SW 1271 (cell line): ENCODE data around the gene SLC52A1.
A peak's percentile ranks its signal among the peaks of the same experiment; 100 is the strongest.
"Not testable (repeated sequence)": the region's sequence is repeated elsewhere in the genome, so short reads cannot be mapped to it uniquely, and the experiment has no call there.

Source experiments
- DNase-seq, 2 experiments: peaks; one replicate each; lab custom pipeline; 2025; lab: John Stamatoyannopoulos, UW

Gene SLC52A1

DNA sequence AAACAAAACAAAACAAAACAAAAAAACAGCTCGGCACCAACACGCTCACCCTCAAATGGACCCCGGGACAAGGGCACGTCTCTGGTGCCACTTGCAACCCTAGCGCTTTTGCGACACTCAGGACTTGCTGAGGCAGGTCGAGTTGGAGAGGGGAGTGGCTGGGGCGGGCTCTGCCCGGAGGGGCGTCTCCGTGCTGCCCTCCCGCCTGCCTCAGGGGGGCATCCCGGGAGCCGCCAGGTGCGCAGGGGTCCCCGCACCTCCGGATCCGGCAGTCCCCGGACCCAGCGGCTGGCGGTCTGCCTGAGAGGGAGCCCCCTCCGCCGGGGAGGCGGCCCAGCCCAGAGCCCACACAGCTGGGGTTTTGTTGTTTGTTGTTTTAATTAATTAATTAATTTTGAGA lies at the start of gene SLC52A1:
SLC52A1 (minus strand) TSS at position 112 of the 400 bp plus-strand sequence. CDS start 820 bp downstream, outside the sequence.
- DNase-seq, result no peak

DNA sequence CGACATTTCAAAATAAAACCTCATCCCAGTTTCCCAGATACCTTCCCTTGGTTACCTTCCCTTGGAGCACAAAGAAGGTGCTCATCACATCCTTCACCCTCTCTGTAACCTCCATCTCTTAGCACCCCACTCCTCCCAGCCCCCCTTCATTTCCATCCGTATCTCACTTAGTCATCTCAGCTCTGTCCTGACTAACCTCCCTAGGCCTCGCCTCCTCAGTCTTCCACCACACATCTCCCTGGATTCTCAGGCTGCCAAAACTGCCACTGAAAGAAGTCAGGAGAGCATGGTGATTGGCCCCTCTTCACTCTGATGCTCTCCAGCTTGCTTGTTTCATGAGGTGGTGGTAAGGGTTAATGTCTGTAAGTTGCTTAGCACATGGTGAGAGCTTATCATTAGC lies 45.4 kb upstream of the SLC52A1 start:
- DNase-seq, result no peak

DNA sequence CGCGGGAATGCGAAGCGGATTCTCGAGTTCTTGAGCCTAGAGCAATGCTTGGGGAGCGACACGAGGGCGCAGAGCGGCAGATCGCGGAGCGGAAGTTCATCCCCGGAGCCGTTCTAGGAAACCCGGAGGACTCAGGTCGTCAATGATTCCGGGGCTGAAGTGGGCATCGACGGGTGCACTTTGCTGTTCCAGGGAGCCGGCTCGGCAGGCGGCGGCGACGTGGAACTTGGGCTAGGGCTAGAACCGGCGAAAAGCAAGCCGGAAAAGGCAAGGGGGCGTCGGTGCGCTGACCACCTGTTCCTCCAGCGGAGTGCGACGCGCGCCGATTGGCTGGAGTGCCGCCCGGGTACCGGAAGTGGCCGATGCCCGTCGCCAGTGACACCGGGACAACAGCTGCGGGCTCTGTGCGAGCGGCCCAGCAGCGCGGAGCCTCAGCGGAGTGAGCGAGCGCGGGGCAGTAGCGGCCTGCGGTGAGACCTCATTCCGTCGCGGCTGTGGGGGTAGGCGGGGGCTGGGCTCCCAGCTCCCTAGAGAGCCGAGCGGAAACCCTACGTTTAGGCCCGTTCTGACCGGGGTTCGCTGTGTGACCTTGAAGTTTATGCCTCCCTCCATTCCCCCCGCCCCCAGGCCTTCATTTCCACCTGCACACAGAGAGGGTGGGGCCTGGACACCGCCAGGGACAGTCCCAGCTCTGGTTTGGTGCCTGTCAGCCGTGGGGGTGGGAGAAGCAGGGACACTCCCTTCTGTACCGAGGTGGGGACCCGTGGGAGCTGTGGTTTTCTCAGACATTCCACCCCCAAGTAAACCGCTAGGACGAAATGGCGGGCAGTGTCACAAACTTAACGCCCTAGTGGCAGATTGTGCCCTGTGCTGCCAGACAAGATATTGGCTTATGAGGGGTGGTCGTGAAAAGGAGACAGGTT lies 43.1 kb upstream of the SLC52A1 start, which contains the start of gene ZFP3:
ZFP3 (plus strand) TSS at position 362 of the 923 bp plus-strand sequence. CDS start 13,038 bp downstream, outside the sequence.
- peak; percentile 74 to 89 for DNase-seq

DNA sequence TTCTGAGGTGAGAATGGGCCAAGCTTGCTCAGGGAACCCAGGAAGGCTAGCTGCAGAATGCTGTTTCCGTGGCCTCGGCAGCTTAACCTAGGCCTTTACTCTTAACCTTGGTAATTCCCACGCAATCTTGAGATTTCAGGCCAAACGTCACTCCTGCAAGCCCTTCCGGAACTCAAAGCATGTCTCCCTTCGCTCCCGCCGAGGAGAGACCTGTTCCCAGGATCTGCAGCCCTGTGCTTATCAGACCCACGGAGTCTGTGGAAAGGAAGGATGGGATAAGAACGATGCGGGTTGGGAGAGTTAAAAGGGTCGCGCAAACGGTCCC lies 42.5 kb upstream of the SLC52A1 start:
- DNase-seq, result peak in 1 of 2 experiments; percentile 52

DNA sequence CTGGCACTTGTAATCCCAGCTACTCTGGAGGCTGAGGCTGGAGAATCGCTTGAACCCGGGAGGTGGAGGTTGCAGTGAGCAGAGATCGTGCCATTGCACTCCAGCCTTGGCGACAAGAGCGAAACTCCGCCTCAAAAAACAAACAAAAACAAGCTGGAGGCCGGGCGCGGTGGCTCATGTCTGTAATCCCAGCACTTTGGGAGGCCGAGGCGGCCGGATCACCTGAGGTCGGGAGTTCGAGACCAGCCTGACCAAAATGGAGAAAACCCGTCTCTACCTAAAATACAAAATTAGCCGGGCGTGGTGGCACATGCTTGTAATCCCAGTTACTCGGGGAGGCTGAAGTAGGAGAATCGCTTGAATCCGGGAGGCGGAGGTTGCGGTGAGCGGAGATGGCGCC lies 42.0 kb upstream of the SLC52A1 start:
- DNase-seq, result not testable (repeated sequence)

DNA sequence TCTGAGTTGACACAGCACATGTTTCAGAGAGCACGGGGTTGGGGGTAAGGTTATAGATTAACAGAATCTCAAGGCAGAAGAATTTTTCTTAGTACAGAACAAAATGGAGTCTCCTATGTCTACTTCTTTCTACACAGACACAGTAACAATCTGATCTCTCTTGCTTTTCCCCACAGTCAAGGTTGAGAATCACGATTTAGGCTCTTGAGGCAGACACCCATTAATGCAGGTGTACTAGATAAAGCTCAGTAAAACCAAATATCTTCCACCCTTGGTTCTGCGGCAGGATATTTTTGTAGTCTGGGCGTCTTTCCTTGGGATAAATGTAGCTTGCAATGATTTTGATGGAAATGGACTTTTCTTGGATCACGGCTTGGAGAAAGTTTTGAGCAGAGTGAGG lies 40.2 kb upstream of the SLC52A1 start:
- DNase-seq, result not testable (repeated sequence)

DNA sequence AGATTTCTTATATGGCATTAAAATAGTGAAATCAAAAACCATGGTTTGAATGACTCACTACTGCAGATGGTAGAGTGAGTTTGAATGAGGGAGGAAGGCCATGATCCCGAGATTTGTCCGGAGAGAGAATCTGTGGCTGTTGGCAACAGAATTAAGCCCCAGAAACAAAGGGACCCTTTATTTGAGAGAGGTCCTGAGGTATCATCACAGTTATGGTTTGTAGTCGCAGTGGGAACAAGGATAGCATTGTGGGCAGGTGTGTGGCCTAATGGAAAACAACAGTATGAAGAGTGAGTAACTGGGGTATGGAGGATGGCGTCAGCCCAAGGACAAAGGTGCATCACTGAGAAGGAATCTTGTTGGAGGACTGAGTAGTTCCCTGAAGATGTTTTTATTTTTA lies 34.5 kb upstream of the SLC52A1 start:
- DNase-seq, result no peak

DNA sequence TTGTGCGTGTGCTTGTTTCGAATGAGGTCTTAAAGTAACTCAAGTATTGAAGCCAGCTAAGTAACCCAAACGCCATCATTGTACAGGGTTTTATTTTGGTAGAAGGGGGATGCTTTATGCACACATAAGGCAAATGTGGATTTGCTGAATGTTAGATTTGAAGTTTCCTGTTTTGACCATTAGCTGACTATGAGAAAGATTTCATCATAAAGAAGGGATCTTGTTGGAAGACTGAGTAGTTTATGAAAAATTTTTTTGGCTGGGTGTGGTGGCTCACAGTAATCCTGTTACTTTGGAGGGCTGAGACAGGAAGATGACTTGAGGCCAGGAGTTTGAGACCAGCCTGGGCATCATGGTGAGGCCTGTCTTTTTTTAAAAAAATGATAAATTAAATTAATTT lies 33.0 kb upstream of the SLC52A1 start:
- no peak for DNase-seq

DNA sequence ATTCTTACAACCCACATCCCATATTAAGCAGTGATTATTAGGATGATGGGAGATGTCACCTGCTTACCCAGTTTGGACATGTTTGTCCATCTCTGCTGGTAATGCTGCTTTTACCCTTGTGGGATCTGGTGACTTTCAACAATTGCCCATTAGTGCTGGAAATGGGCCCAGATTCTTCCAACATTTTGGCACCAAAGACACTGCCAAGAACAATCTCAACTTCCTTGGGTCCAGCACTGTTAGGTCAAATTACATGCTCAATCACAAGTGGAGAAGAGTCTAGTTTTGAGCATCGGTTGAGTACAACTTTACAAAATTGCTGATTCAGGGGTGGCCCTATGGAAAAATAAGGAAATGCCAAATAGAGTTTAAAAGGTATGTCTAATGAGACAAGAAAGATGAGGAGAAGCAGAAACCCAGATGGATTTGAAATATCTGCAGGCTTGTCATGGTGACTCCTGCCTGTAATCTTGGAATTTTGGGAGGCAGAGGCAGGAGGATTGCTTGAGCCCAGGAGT lies 30.1 kb upstream of the SLC52A1 start:
- no peak for DNase-seq

DNA sequence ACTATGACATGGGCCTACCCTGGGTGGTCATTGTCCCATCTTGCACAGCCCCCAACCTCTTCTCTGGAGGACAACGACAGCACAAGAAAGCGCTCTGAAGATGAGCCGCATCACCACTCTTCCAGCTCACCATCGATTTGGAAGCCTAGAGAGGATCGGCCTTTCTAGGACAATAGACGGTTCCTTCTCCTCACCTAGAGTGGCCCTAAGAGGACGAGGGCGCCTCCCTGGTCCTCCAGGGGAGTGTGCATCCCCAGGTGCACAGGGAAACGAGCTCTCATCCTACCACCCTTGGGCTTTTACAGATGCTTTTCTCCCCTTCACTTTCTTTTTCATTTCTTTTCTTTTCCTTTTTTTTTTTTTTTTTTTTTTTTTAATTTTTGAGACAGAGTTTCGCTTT lies 20.3 kb upstream of the SLC52A1 start:
- no peak for DNase-seq

DNA sequence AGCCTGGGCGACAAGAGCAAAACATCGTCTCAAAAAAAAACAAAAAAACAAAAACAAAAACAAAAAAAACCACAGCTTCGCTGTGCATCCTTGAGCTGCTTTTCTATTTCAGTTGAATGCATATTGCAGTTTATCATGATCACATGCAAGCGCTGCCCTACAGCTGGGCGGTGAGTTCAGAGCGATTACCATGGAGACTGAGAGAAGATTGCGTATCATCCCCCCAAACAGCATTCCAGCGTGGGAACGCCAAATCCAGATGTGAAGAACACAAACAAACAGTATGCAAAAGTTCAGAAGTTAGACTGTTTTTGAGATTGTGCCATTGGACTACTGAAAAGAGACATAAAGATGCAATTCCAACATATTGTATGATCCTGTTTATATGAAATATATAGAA lies 15.1 kb upstream of the SLC52A1 start:
- DNase-seq, result no peak

DNA sequence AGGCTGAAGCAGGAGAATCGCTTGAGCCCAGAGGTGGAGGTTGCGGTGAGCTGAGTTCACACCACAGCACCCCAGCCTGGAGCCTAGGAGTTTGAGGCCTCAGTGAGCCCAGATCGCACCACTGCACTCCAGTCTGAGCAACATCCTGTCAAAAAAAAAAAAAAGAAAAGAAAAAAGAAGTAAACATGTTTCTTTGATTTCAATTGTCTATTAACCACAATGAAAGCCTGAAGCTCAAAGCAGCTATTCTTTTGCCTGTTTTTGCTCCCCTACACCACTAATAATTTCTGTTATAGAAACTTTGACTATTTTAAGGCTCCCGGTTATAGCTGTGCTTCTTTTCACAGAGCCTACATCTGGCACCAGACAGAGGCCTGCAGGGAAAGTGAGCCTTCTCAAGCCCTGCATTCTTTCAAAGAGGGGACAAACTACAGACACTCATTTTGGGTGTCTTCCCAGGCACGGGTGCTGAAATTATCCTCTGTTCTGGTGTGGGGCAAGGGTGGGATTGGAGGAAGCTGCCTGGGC lies 14.2 kb upstream of the SLC52A1 start:
- DNase-seq, result no peak

DNA sequence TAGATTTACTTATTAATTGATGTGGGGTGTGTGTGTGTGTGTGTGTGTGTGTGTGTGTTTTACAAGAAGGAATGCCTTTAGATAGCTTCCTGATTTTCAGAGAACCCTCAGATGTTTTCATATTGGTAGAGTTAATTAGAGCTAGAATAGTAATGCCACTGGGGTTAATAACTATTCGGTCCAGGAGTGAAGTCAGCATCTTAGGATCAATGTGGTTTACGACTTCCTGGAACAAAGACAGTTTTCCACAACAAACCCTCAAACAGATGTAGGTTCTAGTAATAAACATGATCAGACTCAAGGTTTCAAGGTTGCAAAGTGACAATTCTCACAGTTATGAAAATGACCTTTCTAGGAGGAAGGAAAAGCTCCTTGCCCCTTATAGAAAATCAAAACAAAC lies 12.2 kb upstream of the SLC52A1 start:
- DNase-seq, result no peak

DNA sequence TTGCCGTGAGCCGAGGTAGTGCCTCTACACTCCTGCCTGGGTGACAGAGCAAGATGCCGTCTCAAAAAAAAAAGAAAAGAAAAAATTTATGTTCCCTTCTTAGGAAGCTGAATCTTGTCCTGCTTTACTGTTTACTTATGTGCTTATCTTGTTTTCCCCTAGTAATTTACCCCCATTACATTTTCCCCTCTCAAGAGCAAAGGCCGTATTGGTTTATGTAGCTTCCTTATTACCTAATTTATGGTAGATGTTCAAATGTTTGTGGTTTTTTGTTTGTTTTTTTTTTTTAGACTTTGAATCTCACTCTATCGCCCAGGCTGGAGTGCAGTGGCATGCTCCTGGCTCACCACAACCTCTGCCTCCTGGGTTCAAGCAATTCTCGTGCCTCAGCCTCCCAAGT lies 10.3 kb upstream of the SLC52A1 start:
- DNase-seq, result no peak

DNA sequence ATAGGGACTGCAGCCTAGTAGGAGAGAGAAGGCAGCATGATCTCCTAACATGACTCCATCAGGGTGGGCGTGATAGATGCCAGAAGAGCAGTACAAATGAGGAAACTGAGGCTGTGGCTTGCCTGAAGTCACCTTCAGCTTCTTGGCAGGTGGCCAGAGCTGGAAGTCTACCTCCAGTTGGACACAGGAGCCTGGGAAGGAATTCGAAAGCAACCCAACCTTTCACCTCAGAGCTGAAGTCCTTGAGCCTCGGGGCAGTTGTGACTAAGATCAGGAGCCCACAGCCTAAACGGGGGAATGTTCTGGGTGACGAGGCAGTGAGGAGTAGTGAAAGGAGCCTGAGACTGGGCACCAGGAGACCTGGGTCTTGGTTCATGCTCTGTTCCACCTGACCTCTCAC lies 9.4 kb upstream of the SLC52A1 start:
- DNase-seq, result no peak

DNA sequence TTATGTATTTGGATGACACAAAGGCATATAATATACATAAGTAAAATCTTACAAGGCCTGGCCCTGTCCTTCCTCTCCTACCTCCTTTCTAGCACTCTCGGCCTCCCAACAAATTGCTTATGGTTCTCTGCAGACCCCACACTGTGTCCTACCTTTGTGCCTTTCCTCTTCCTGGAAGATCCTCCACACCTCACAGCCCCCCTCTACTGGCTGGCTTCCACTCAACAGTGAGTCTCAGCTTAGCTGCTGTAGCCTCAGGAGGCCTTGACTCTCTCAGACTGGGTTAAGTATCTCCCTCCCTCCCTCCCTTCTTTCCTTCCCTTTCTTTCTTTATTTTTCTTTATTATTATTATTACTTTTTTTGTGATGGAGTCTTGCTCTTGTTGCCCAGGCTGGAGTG lies 8.3 kb upstream of the SLC52A1 start:
- no peak for DNase-seq

DNA sequence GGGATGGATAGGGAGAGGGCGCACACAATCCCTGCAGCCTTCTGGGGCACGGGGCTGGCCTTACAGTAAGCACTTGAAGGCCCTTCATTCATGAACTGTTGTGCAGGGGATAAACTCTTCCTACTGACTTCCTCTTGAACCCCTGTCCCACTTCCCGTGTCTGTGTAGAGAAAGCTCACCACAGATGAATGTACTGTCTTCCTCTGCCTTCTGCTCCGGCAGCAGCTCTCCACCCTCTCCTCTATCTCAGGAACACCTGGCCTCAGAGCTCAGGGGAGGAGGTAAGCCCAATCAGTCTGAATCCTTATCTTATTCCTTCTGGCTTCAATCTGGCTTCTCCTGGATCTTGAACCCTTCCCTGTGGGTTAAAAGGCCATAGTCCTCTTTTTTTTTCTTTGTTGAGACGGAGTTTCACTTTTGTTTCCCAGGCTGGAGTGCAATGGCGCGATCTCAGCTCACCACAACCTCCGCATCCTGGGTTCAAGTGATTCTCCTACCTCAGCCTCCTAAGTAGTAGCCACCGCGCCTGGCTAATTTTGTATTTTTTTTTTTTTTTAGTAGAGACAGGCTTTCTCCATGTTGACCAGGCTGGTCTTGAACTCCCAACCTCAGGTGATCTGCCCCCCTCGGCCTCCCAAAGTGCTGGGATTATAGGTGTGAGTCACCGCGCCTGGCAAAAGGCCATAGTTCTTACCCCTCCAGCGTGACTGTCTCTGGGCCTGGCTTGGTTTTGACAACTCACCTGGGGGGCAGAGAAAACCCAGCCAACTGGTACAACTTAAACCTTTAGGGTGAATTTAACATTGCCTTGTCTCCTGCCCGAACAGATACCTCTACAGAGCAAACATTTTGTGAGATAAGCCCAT lies 7.2 kb upstream of the SLC52A1 start:
- no peak for DNase-seq

DNA sequence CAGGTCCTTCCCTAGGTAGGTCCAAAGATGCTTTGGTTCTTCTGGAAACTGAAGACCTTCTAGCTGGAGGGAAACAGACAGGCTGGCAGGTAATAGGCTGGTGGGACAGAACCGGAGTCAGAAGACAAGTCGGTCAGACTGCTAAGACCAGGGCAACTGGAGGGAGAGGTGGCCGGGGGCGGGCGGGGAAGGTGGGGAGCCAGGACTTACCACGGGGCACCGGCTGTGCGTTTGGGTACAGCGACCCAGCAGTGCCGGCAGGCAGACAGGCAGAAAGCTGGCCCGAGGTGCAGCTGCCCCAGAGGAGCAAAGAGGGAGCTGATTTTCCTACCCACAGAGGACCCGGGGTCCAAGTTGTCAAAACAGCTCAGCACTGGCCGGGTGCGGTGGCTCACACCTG lies 575 bp downstream of the SLC52A1 start:
- no peak for DNase-seq

DNA sequence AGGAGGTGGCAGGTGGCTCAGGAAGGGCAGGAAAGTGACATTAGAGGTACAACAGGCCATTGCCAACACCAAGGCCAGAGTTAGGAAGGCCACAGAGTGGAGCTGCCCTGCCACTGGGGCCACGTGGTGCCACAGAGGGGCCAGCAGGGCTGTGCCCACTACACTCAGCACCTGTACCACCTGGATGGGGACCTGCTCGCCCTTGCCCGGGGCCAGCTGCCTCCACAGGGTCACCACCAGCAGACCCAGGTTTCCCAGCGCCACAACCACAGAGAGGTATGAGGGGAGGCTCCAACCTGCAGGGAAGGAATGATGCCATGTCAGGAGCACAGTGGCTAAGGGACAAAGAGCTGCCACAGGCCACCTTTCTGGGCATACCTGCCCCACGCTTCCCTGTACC lies 1.2 kb downstream of the SLC52A1 start:
- DNase-seq, result no peak

DNA sequence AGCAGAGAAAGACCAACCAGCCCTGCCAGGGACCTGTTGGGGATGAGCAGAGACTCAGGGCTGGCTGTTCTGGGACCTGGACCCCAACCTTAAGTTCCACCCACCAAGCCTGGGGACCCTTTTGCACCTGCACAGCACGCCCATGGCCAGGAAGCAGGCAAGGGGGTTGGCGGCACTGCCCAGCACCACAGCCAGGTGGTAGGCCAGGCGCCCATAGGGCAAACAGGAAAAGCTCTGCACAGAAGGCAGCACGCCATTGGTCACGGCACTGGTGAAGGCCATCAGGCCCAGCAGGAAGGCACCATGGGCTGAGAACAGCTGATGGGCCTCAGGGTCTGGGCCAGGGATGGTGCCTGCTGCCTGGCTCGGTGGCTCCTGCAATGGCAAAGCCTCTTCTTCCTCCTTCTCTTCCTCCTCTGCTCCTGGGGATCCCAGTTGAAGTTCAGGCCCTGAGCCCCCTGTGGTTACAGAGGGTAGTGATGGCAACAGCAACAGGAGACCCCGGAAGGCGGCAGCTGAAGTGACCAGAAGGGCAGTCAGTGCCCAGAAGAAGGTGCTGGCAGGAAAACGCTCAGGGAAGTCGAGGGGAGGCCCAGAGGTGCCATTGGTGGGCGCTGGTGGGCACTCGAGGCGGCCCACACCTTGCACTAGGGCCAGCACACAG lies 1.7 kb downstream of the SLC52A1 start:
- no peak for DNase-seq

DNA sequence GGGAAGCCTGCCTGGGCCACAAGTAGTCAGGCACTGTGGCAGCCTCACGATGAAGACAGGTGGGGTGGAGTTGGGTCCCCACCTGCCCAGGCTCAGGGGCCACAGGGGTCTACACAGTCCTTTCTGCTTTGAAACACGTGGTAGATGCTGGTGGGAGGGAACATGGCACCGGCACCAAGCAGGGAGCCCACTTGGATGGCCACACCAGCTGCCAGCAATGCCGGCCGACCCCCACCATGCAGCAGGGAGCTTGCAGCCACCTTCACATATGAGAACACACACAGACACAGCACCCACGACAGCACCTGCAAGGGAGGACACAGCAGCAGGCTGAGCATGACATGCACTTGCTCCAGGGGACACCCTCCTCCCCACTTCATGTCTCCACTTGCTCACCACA lies 2.4 kb downstream of the SLC52A1 start:
- DNase-seq, result no peak
